ENCODE data around the gene FOXO3.
A peak's percentile ranks its signal among the peaks of the same experiment; 100 is the strongest.

Gene FOXO3

DNA sequence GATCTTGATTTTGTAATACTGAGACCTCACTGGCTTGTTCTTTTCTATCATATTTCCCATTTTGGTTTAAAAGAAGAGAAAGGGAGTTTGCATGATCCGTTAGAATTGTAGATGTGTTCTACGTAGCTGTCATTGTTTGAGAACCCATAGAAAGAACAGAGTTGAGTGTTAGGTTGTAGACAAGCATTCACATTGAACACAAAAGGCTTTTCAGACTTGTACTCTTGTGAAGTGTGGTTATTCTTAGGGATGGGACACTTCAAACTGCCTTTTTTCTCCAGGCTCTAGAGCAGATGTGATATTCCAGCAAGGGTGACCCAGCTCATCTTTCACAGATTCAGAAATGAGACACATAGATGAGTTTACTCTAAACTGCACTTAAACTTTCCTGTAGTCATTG lies 19.9 kb downstream of the FOXO3 start:
- Histone ChIP-seq H3K27me3 (replicated peaks; ENCODE audit: control insufficient read depth, insufficient read depth, low read length) (no peaks in the 10 kb centered on the region), H3K4me3 (ENCODE audit: low read length) (peak overlapping the region; percentile 67), H3K36me3 (ENCODE audit: control insufficient read depth, insufficient read depth, low read length, severe bottlenecking) (peaks cover 20% of the 10 kb centered on the region), H3K9ac (ENCODE audit: low read length) (peak overlapping the region; percentile 23), H3K9me3 (ENCODE audit: control insufficient read depth, low read length) (no peaks in the 10 kb centered on the region), H3K4me1 (ENCODE audit: control insufficient read depth, insufficient read depth, low read length) (peaks cover 86% of the 10 kb centered on the region)
- DNase-seq (ENCODE audit: low read depth): no peak

DNA sequence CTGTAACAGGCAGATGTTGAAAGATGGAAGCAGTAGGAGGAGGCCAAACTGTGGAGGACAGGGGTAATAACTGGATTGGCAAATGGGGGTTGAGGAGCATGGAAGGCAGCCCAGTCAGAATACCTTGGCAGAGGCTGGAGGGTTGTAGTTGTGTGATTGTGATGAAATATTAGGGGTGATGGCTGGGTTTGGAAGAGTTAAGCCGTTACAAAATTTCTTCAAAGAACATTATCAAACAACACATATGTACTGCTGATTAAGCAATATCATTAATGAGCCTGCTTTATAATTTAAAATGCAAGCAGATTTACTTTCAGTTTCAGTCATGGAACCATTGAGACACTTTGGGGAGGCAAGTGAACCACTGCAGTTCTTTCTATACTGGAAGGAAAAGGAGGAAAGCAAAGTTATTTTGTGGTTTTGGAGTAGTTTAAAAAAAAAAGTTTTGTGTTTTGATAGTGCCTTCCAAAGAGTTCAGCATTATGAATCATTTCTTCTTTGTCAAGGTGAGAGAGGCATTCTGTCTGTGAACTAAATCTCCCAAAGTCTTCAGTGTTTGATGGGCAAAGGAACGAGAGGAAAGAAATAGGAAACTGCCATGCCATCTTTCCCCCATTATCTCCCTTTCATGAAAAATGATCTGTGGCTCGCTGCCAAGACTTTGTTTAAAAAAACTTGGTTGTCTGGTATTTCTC lies 20.7 kb downstream of the FOXO3 start:
- H3K4me1 ChIP-seq (ENCODE audit: control insufficient read depth, insufficient read depth, low read length): peaks cover 88% of the 10 kb centered on the region
- H3K9ac ChIP-seq (ENCODE audit: low read length): peak overlapping the region; percentile 56
- DNase-seq (ENCODE audit: low read depth): peak; percentile 86
- no peaks in the 10 kb centered on the region for H3K27me3 ChIP-seq (replicated peaks; ENCODE audit: control insufficient read depth, insufficient read depth, low read length)
- H3K9me3 ChIP-seq (ENCODE audit: control insufficient read depth, low read length): no peaks in the 10 kb centered on the region
- peaks cover 20% of the 10 kb centered on the region for H3K36me3 ChIP-seq (ENCODE audit: control insufficient read depth, insufficient read depth, low read length, severe bottlenecking)
- H3K4me3 ChIP-seq (ENCODE audit: low read length): peak overlapping the region; percentile 67

DNA sequence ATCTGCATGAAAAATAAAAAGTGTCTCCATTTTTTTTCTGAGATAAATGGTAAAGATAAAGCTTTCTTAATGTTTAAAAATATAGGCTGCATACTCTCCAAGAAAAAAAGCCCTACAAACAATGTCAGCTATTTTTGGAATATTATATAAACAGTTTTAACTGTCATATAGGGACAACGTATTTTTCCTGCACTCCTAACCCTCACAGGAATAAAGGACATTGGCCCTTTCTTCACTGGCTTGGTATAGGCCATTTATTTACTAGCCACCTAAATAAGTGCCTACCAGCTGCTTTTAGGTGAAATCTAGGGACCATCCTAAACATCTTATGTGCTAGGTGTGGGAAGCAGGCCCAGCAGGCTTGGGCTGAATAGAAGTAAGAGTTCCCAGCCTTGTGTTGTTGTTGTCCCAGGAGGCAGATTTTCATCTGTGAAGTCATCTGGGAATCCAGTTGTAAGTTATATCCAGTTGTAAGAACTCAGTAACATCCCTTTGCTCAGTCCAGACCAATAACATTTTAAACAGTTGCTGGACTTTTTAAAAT lies 21.3 kb downstream of the FOXO3 start:
- no peaks in the 10 kb centered on the region for H3K9me3 ChIP-seq (ENCODE audit: control insufficient read depth, low read length)
- peaks cover 20% of the 10 kb centered on the region for H3K36me3 ChIP-seq (ENCODE audit: control insufficient read depth, insufficient read depth, low read length, severe bottlenecking)
- DNase-seq (ENCODE audit: low read depth): no peak
- H3K27me3 ChIP-seq (replicated peaks; ENCODE audit: control insufficient read depth, insufficient read depth, low read length): no peaks in the 10 kb centered on the region
- H3K4me3 ChIP-seq (ENCODE audit: low read length): peak overlapping the region; percentile 67
- H3K9ac ChIP-seq (ENCODE audit: low read length): peak overlapping the region; percentile 56
- H3K4me1 ChIP-seq (ENCODE audit: control insufficient read depth, insufficient read depth, low read length): peaks cover 86% of the 10 kb centered on the region

GRCh38 chr6:108582618-108583017 lies 21.9 kb downstream of the FOXO3 start:
- no peak for DNase-seq (ENCODE audit: low read depth)
- Histone ChIP-seq H3K36me3 (ENCODE audit: control insufficient read depth, insufficient read depth, low read length, severe bottlenecking) (peaks cover 17% of the 10 kb centered on the region), H3K9me3 (ENCODE audit: control insufficient read depth, low read length) (no peaks in the 10 kb centered on the region), H3K4me3 (ENCODE audit: low read length) (no peak overlapping the region), H3K27me3 (replicated peaks; ENCODE audit: control insufficient read depth, insufficient read depth, low read length) (no peaks in the 10 kb centered on the region), H3K9ac (ENCODE audit: low read length) (no peak overlapping the region), H3K4me1 (ENCODE audit: control insufficient read depth, insufficient read depth, low read length) (peaks cover 86% of the 10 kb centered on the region)

- Histone ChIP-seq H3K9ac (ENCODE audit: low read length) (no peak overlapping the region), H3K9me3 (ENCODE audit: control insufficient read depth, low read length) (no peaks in the 10 kb centered on the region), H3K4me1 (ENCODE audit: control insufficient read depth, insufficient read depth, low read length) (peaks cover 86% of the 10 kb centered on the region), H3K36me3 (ENCODE audit: control insufficient read depth, insufficient read depth, low read length, severe bottlenecking) (peaks cover 2% of the 10 kb centered on the region), H3K4me3 (ENCODE audit: low read length) (no peak overlapping the region), H3K27me3 (replicated peaks; ENCODE audit: control insufficient read depth, insufficient read depth, low read length) (no peaks in the 10 kb centered on the region)
- DNase-seq (ENCODE audit: low read depth): no peak
Observed at GRCh38 chr6:108584323-108584722, 23.6 kb downstream of the FOXO3 start.

DNA sequence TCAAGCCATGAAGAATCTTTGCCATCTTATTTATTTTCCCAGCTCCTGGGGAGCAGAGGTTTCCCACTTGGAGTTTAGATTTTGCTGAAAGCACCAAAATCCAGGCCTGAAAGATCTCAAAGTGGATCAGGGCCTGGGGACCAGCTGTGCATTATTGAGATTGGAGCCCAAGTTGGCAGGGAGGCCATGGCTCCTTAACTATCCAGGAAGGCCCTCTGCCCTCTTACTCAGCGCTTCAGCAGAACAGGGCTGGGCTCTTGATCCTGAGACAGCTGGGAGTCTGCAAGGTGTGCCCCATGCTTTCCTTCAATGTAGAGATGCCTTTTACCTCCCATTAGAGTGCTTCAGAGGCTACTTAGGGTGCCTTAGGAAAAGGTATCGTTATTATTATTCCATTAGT lies 24.6 kb downstream of the FOXO3 start:
- Histone ChIP-seq H3K4me1 (ENCODE audit: control insufficient read depth, insufficient read depth, low read length) (peaks cover 86% of the 10 kb centered on the region), H3K9ac (ENCODE audit: low read length) (no peak overlapping the region)
- no peak for DNase-seq (ENCODE audit: low read depth)

DNA sequence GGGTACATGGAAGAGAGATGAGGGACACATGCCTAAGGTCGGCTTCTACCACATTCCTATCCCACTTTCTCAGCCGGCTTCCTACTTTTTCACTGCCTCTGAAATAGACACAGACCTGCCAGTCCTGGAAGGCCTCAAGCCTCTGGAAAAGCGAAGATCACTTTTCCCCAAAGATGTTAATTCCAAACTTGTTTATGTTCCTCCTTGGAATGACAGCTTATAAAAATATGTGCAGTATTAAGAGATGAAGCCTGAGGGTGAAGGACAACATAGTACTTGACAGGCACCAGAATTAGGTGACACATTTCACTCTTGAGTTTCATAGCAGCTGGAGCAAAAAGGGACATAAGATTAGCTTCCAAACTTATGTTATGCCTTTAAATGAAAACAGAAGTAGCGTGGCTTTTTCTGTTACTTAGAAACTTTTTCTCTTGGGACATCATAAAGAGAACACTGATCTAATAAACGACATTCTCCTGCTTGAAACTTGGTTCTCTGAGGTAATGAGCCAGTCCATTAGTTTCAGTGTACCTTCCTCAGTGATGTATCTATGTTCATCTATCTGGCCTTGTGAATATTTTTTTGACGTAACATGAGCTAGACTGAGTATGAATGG lies 25.3 kb downstream of the FOXO3 start:
- Histone ChIP-seq H3K9me3 (ENCODE audit: control insufficient read depth, low read length) (no peaks in the 10 kb centered on the region), H3K27me3 (replicated peaks; ENCODE audit: control insufficient read depth, insufficient read depth, low read length) (no peaks in the 10 kb centered on the region), H3K4me1 (ENCODE audit: control insufficient read depth, insufficient read depth, low read length) (peaks cover 86% of the 10 kb centered on the region), H3K4me3 (ENCODE audit: low read length) (peak overlapping the region; percentile 23), H3K36me3 (ENCODE audit: control insufficient read depth, insufficient read depth, low read length, severe bottlenecking) (no peaks in the 10 kb centered on the region), H3K9ac (ENCODE audit: low read length) (no peak overlapping the region)
- no peak for DNase-seq (ENCODE audit: low read depth)

More for the DNA sequence above, 24.6 kb downstream of the FOXO3 start:
- H3K4me3 ChIP-seq (ENCODE audit: low read length): no peak overlapping the region
- H3K36me3 ChIP-seq (ENCODE audit: control insufficient read depth, insufficient read depth, low read length, severe bottlenecking): no peaks in the 10 kb centered on the region
- H3K27me3 ChIP-seq (replicated peaks; ENCODE audit: control insufficient read depth, insufficient read depth, low read length): no peaks in the 10 kb centered on the region
- H3K9me3 ChIP-seq (ENCODE audit: control insufficient read depth, low read length): no peaks in the 10 kb centered on the region

- Histone ChIP-seq H3K27me3 (replicated peaks; ENCODE audit: control insufficient read depth, insufficient read depth, low read length) (no peaks in the 10 kb centered on the region), H3K36me3 (ENCODE audit: control insufficient read depth, insufficient read depth, low read length, severe bottlenecking) (no peaks in the 10 kb centered on the region), H3K9me3 (ENCODE audit: control insufficient read depth, low read length) (no peaks in the 10 kb centered on the region), H3K9ac (ENCODE audit: low read length) (peak overlapping the region; percentile 83), H3K4me3 (ENCODE audit: low read length) (peak overlapping the region; percentile 68), H3K4me1 (ENCODE audit: control insufficient read depth, insufficient read depth, low read length) (peaks cover 88% of the 10 kb centered on the region)
- DNase-seq (ENCODE audit: low read depth): peak; percentile 84
Observed at GRCh38 chr6:108587258-108588059, 26.7 kb downstream of the FOXO3 start.

DNA sequence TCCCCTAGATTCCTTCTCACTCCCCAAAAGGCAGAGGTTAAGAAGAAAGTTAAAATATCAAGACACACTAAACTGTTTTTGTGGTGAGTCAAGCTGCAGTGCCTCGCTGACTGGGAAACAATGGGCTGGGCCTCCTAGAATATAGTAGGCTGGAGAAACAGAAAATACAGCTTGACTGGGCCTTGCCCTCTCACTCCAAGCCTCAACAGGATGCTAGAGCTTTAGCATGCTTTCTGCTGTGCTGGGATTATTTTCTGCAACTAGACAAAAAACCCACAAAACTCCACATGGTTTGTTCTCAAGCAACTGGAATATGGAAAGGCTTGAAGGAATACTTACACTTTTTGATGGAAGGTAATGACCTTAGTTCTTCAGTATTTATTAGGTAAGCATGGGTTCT lies 27.9 kb downstream of the FOXO3 start:
- Histone ChIP-seq H3K4me3 (ENCODE audit: low read length) (peak overlapping the region; percentile 68), H3K36me3 (ENCODE audit: control insufficient read depth, insufficient read depth, low read length, severe bottlenecking) (no peaks in the 10 kb centered on the region), H3K27me3 (replicated peaks; ENCODE audit: control insufficient read depth, insufficient read depth, low read length) (no peaks in the 10 kb centered on the region), H3K9me3 (ENCODE audit: control insufficient read depth, low read length) (no peaks in the 10 kb centered on the region), H3K4me1 (ENCODE audit: control insufficient read depth, insufficient read depth, low read length) (peaks cover 87% of the 10 kb centered on the region), H3K9ac (ENCODE audit: low read length) (peak overlapping the region; percentile 83)
- peak; percentile 79 for DNase-seq (ENCODE audit: low read depth)

GRCh38 chr6:108589244-108589791 lies 28.6 kb downstream of the FOXO3 start:
- Histone ChIP-seq H3K9me3 (ENCODE audit: control insufficient read depth, low read length) (no peaks in the 10 kb centered on the region), H3K9ac (ENCODE audit: low read length) (peak overlapping the region; percentile 83), H3K36me3 (ENCODE audit: control insufficient read depth, insufficient read depth, low read length, severe bottlenecking) (no peaks in the 10 kb centered on the region), H3K4me1 (ENCODE audit: control insufficient read depth, insufficient read depth, low read length) (peaks cover 87% of the 10 kb centered on the region), H3K27me3 (replicated peaks; ENCODE audit: control insufficient read depth, insufficient read depth, low read length) (no peaks in the 10 kb centered on the region), H3K4me3 (ENCODE audit: low read length) (peak overlapping the region; percentile 68)
- DNase-seq (ENCODE audit: low read depth): peak; percentile 69
